ENCODE measurements around the gene SLC66A3. TPM values are rescaled to one million over a fixed set of nuclear protein-coding genes. Genes with fewer than 3 reads are reported as not detected.
A peak's percentile ranks its signal among the peaks of the same experiment; 100 is the strongest.

SLC66A3 gene
- total and polyA plus RNA-seq, 5 donors from 2014 or later = 26.9 to 93.1 (median 75.9) TPM

DNA sequence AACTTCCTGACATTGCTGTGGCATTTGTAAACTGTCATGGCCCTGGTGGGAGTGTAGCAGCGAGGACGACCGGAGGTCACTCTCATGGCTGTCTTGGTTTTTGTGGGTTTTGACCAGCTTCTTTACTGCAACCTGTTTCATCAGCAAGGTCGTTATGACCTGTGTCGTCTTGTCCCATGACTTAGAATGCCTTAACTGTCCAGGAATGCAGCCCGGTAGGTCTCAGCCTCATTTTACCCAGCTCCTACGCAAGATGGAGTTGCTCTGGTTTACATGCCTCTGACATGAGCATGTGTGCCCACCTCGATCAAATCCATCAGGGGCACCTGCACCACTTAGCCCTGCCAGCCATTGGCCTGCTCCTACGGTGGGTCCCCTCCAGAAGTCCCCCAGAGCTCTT is 32.9 kb upstream of the SLC66A3 start:
- Mint-ChIP-seq H3K36me3 (no peaks in the 10 kb centered on the region), H3K4me3 (no peak overlapping the region), H3K4me1 (peaks cover 0 to 13% (median 8%) of the 10 kb centered on the region in 4 donors), H3K9me3 (peaks cover 0 to 2% (median 0%) of the 10 kb centered on the region in 7 donors), H3K27ac (peak overlapping the region in 1 of 3 donors; percentile 12), H3K27me3 (peaks cover 4% of the 10 kb centered on the region)
- Histone ChIP-seq H3K9me3 (ENCODE audit: control insufficient read depth in 2 of 2, low read length in 2 of 2) (no peaks in the 10 kb centered on the region), H3K4me3 (ENCODE audit: low read depth, low read length) (no peak overlapping the region), H3K27ac (ENCODE audit: insufficient read depth, low read length, poor library complexity, severe bottlenecking) (no peak overlapping the region), H3K27me3 (ENCODE audit: control insufficient read depth, insufficient read depth, low read length) (no peaks in the 10 kb centered on the region), H3K36me3 (ENCODE audit: control insufficient read depth, insufficient read depth, low read length) (no peaks in the 10 kb centered on the region), H3K4me1 (ENCODE audit: control insufficient read depth, insufficient read depth, low read length, poor library complexity, severe bottlenecking) (no peaks in the 10 kb centered on the region)
- ATAC-seq (ENCODE audit: low read depth in 2 of 2) (no peak), DNase-seq (no peak)

DNA sequence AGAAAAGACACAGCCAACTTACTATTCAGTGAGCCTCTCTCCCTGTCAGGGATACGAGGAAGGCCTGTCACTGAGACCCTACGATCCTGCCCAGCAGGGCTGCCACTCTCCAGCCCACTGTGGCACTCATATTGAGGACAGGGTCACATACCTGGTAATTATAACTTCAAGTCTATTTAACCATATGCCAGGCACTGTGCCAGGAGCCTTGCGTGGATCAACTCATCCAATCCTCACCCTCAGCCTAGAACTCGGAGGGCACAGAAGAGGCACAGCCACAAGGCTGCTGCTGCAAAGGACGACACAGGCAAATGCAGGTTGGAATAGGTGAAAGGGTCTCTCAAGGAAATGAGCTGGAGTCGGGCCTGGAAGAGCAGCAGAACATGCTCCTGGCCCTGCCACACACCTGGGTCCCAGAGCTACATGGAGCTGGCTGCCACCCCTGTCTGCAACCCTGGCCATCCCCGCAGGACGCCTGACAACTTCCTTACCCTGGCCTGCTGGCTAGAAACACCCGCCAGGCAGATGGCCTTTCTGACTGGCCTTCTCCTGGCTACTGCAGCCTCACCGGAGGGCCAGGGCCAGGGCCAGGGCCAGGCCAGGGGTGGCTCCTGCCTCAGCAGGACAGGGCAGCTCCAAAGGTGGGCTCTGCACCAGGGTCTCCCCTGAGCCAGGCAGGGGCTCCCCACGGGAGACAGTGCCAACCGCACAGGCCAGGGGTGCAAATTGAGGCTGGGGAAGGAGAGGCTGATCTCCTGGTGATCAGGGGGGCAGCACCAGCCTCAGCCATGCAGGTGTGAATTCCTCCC is 32.1 kb upstream of the SLC66A3 start:
- no peaks in the 10 kb centered on the region for H3K36me3 Mint-ChIP-seq

DNA sequence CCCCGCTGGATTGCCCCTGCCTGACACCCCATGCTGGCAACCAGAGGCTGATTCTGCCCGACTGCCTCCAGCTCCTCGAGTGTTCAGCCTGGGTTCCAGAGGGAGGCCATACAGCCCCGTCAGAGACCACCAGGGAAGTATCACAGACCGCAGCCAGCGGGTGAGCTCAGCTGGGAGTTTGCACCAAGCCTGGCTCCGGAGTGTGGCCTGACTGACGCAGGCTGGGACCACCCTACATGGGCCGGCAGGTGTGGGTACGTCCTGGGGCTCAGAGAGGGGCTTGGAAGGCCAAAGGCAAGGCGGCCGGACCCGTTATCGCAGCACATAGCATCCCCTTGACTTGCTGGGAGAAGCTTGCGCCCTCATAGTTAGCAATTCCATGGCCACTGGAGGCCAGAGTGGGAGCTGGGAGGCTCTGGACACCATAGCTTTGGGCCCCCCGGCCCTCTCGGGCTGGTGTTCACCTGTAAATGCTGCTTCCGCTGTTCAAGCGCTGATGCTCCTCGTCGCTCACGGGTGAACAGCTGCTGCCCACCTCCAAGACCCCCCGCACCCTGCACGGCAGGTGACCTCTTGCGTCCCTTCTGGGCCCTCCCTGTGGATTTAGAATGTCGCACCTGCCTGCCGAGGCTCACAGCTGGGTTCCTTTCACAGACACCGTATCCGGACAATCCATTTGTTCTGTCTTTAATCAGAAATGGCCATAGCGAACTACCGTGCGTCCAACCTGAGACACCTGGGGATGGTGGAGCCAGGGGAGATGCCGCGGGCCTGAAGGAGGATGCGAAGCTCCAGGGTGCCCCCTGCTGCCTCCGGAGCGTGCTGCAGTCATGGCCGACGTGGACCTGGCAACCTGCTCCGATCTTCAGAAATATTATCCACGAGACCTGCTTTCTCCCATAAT is 31.2 kb upstream of the SLC66A3 start:
- H3K36me3 Mint-ChIP-seq = no peaks in the 10 kb centered on the region
- peak overlapping the region in 1 of 4 donors; percentile 16 for H3K4me3 Mint-ChIP-seq
- H3K9me3 Mint-ChIP-seq = peaks cover 0 to 2% (median 0%) of the 10 kb centered on the region in 7 donors
- ATAC-seq (ENCODE audit: low read depth in 2 of 2) = peak; percentile 44 to 54
- Histone ChIP-seq H3K4me1 (ENCODE audit: control insufficient read depth, insufficient read depth, low read length, poor library complexity, severe bottlenecking) (no peaks in the 10 kb centered on the region), H3K36me3 (ENCODE audit: control insufficient read depth, insufficient read depth, low read length) (no peaks in the 10 kb centered on the region), H3K4me3 (ENCODE audit: low read depth, low read length) (no peak overlapping the region), H3K27me3 (ENCODE audit: control insufficient read depth, insufficient read depth, low read length) (no peaks in the 10 kb centered on the region), H3K9me3 (ENCODE audit: control insufficient read depth in 2 of 2, low read length in 2 of 2) (no peaks in the 10 kb centered on the region), H3K27ac (ENCODE audit: insufficient read depth, low read length, poor library complexity, severe bottlenecking) (no peak overlapping the region)
- peak; percentile 27 to 59 (median 57) for DNase-seq
- peaks cover 0 to 22% (median 12%) of the 10 kb centered on the region in 4 donors for H3K4me1 Mint-ChIP-seq
- H3K27ac Mint-ChIP-seq = no peak overlapping the region
- peaks cover 4% of the 10 kb centered on the region for H3K27me3 Mint-ChIP-seq

More for the DNA sequence above, 32.1 kb upstream of the SLC66A3 start:
- Histone ChIP-seq H3K4me3 (ENCODE audit: low read depth, low read length) (no peak overlapping the region), H3K27me3 (ENCODE audit: control insufficient read depth, insufficient read depth, low read length) (no peaks in the 10 kb centered on the region), H3K36me3 (ENCODE audit: control insufficient read depth, insufficient read depth, low read length) (no peaks in the 10 kb centered on the region), H3K27ac (ENCODE audit: insufficient read depth, low read length, poor library complexity, severe bottlenecking) (no peak overlapping the region), H3K9me3 (ENCODE audit: control insufficient read depth in 2 of 2, low read length in 2 of 2) (no peaks in the 10 kb centered on the region), H3K4me1 (ENCODE audit: control insufficient read depth, insufficient read depth, low read length, poor library complexity, severe bottlenecking) (no peaks in the 10 kb centered on the region)
- no peak for ATAC-seq (ENCODE audit: low read depth in 2 of 2)
- Mint-ChIP-seq H3K27ac (peak overlapping the region in 1 of 3 donors; percentile 12), H3K9me3 (peaks cover 0 to 2% (median 0%) of the 10 kb centered on the region in 7 donors), H3K27me3 (peaks cover 4% of the 10 kb centered on the region), H3K4me1 (peaks cover 0 to 17% (median 11%) of the 10 kb centered on the region in 4 donors), H3K4me3 (no peak overlapping the region)
- no peak for DNase-seq

DNA sequence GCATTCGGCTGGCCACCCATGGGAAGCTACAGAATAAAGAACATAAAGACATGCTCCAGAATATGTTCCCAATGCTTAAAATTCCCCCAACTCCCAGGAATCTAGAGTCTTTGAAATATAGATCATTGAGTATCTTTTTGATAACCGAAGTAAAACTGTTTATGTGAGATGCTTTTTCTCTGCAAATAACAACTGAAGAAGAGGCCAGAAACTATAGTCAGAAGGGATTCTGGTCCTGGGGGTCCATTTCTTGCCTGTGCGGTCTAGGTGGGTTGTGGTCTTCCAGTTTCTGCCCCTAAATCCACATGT is 30.6 kb upstream of the SLC66A3 start:
- Mint-ChIP-seq H3K36me3 (no peaks in the 10 kb centered on the region), H3K27ac (no peak overlapping the region), H3K4me1 (peaks cover 0 to 25% (median 14%) of the 10 kb centered on the region in 4 donors), H3K27me3 (peaks cover 4% of the 10 kb centered on the region), H3K4me3 (peak overlapping the region in 1 of 4 donors; percentile 16), H3K9me3 (peaks cover 0 to 2% (median 0%) of the 10 kb centered on the region in 7 donors)
- DNase-seq (no peak), ATAC-seq (ENCODE audit: low read depth in 2 of 2) (no peak)
- Histone ChIP-seq H3K27ac (ENCODE audit: insufficient read depth, low read length, poor library complexity, severe bottlenecking) (no peak overlapping the region), H3K4me1 (ENCODE audit: control insufficient read depth, insufficient read depth, low read length, poor library complexity, severe bottlenecking) (peaks cover 5% of the 10 kb centered on the region), H3K36me3 (ENCODE audit: control insufficient read depth, insufficient read depth, low read length) (no peaks in the 10 kb centered on the region), H3K4me3 (ENCODE audit: low read depth, low read length) (no peak overlapping the region), H3K27me3 (ENCODE audit: control insufficient read depth, insufficient read depth, low read length) (no peaks in the 10 kb centered on the region), H3K9me3 (ENCODE audit: control insufficient read depth in 2 of 2, low read length in 2 of 2) (no peaks in the 10 kb centered on the region)

DNA sequence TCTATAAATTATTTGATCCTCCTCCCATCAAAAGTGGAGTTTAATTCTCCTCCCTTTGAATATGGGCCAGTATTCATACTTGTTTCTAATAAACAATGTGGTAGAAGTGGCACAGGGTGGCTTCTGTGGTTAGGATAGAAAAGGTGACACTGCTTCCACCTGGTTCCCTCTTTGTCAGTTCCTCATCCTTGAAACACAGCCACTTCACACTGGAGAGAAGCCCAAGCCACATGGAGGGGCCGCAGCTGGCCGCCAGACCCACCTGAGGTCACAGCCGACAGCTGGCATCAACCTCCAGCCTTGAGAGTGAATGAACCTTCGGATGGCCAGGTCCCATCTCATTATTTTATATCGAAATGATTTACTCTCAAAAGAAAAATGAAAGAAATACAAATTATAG is 27.5 kb upstream of the SLC66A3 start:
- Mint-ChIP-seq H3K9me3 (no peaks in the 10 kb centered on the region), H3K4me3 (peak overlapping the region in 1 of 4 donors; percentile 78), H3K27me3 (no peaks in the 10 kb centered on the region), H3K27ac (peak overlapping the region in 1 of 3 donors; percentile 38), H3K36me3 (no peaks in the 10 kb centered on the region), H3K4me1 (peaks cover 0 to 43% (median 14%) of the 10 kb centered on the region in 4 donors)
- DNase-seq = no peak
- no peak overlapping the region for H3K4me3 ChIP-seq (ENCODE audit: low read depth, low read length)
- H3K36me3 ChIP-seq (ENCODE audit: control insufficient read depth, insufficient read depth, low read length) = no peaks in the 10 kb centered on the region
- H3K9me3 ChIP-seq (ENCODE audit: control insufficient read depth in 2 of 2, low read length in 2 of 2) = no peaks in the 10 kb centered on the region
- H3K27ac ChIP-seq (ENCODE audit: insufficient read depth, low read length, poor library complexity, severe bottlenecking) = no peak overlapping the region
- H3K27me3 ChIP-seq (ENCODE audit: control insufficient read depth, insufficient read depth, low read length) = no peaks in the 10 kb centered on the region
- H3K4me1 ChIP-seq (ENCODE audit: control insufficient read depth, insufficient read depth, low read length, poor library complexity, severe bottlenecking) = peaks cover 24% of the 10 kb centered on the region
- ATAC-seq (ENCODE audit: low read depth in 2 of 2) = no peak

DNA sequence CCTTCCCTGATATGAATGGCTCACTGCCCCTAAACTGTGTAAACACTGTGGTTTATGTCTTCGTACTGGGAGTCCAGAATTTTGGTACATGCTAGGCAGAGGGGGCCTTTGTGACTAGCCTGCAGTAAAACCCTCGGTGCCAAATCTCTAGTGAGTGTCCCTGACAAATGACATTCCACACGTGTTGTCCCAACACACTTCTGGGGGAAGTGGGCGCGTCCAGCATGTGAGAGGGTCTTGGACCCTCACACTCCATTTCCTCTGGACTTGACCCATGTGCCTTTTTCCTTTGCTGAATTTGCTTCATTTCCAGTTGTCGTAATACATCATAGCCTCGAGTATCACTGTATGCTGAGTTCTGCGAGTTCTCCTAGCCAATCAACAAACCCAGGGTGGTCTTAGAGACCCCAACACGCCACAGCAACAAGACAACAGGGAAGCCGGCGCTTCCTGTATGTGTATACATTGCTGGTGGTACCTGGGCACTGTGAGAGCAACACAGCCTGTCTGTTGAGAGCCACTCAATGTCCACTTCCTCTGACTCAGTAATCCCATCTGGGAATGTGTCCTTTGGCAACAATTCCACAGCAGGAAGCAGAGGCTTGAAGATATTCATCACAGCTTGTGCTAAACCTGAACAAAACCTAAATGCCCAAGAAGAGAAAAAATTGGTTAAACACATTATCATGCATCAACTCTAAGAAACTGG is 26.9 kb upstream of the SLC66A3 start:
- no peaks in the 10 kb centered on the region for H3K9me3 Mint-ChIP-seq
- Histone ChIP-seq H3K4me1 (ENCODE audit: control insufficient read depth, insufficient read depth, low read length, poor library complexity, severe bottlenecking) (peaks cover 30% of the 10 kb centered on the region), H3K27ac (ENCODE audit: insufficient read depth, low read length, poor library complexity, severe bottlenecking) (no peak overlapping the region), H3K9me3 (ENCODE audit: control insufficient read depth in 2 of 2, low read length in 2 of 2) (no peaks in the 10 kb centered on the region), H3K36me3 (ENCODE audit: control insufficient read depth, insufficient read depth, low read length) (no peaks in the 10 kb centered on the region), H3K4me3 (ENCODE audit: low read depth, low read length) (no peak overlapping the region), H3K27me3 (ENCODE audit: control insufficient read depth, insufficient read depth, low read length) (no peaks in the 10 kb centered on the region)
- H3K4me3 Mint-ChIP-seq = peak overlapping the region in 1 of 4 donors; percentile 78
- H3K27ac Mint-ChIP-seq = peak overlapping the region; percentile 36 to 66 (median 42)
- peaks cover 0 to 47% (median 17%) of the 10 kb centered on the region in 4 donors for H3K4me1 Mint-ChIP-seq
- ATAC-seq (ENCODE audit: low read depth in 2 of 2) = no peak
- no peak for DNase-seq
- no peaks in the 10 kb centered on the region for H3K36me3 Mint-ChIP-seq
- H3K27me3 Mint-ChIP-seq = no peaks in the 10 kb centered on the region

Measured in CD4-positive, CD25-positive, alpha-beta regulatory T cell (primary cell).